ENCODE results near the gene UBE2L5.
"Not testable (repeated sequence)": the region's sequence is repeated elsewhere in the genome, so short reads cannot be mapped to it uniquely, and the experiment has no call there.

Gene UBE2L5

GRCh38 chr13:30438286-30438685 is 16.0 kb downstream of the UBE2L5 start:
- DNase-seq (ENCODE audit: low read depth in 3 of 3), result no peak

GRCh38 chr13:30440910-30441703 is 18.8 kb downstream of the UBE2L5 start:
- no peak for DNase-seq (ENCODE audit: low read depth in 3 of 3)

GRCh38 chr13:30442926-30443325 is 20.6 kb downstream of the UBE2L5 start:
- no peak for DNase-seq (ENCODE audit: low read depth in 3 of 3)

GRCh38 chr13:30443491-30443890 is 21.2 kb downstream of the UBE2L5 start:
- not testable (repeated sequence) for DNase-seq (ENCODE audit: low read depth in 3 of 3)

DNA sequence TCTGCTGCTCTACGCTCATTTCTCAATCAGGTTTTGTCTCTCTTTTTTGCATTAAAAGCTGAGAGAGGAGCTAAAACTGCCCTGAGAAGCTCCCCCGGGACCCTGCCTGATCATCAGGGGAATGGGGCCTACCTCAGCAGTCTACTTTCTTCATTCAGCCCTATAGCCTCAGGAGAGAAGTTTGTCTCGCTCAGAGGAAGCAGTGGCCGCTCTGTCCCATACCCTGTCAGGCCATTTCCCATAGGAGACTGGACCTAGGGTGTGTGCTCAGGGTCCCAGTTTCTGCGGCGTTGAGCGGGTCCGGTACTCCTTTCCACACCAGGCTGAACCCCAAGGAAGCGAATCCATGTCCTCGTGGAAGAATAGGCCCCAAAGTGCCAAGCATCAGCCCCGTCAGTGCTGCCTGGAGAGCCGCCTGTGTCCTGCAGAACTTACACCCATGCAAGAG is 21.7 kb downstream of the UBE2L5 start:
- no peak for DNase-seq (ENCODE audit: low read depth in 3 of 3)

DNA sequence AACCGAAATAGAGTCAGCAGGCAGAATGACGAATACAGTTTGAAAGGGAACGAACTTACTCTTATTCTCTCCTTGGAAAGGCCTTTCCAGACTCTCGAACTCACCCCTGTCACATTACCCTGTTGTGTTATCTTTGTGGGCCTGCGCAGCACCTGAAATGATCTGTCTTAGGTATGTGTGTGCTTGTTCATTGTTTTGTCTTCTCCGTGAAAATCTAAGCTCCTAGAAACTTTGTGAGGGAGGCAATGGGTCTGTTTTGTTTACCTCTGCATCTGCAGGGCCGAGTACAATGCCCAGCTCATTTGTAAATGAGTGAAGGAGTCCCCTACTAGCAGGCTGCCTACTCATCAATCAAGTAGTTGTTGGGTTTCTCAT is 23.8 kb downstream of the UBE2L5 start:
- DNase-seq (ENCODE audit: low read depth in 3 of 3), result no peak

DNA sequence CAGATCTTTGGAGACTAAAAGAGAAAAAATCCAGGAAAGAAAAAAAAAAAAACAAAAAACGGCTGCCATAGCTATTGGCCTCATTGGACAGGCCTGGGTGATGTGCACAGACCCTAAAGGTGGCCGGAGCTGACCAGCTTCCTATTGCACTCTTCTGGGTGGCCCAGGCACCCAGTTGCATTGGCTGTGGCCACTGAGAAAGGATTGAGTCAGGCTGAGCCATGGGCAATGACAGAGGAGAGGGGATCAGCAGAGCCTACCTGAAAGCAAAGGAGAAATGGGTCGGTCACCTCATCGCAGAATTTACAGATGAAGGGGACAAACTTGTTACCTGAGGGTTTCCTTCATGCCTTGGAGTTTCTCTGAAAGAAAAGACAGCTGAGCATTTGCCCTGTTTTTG is 26.1 kb downstream of the UBE2L5 start:
- DNase-seq (ENCODE audit: low read depth in 3 of 3), result no peak

- DNase-seq (ENCODE audit: low read depth in 3 of 3), result no peak
Measured at GRCh38 chr13:30450066-30450465, 27.8 kb downstream of the UBE2L5 start.

DNA sequence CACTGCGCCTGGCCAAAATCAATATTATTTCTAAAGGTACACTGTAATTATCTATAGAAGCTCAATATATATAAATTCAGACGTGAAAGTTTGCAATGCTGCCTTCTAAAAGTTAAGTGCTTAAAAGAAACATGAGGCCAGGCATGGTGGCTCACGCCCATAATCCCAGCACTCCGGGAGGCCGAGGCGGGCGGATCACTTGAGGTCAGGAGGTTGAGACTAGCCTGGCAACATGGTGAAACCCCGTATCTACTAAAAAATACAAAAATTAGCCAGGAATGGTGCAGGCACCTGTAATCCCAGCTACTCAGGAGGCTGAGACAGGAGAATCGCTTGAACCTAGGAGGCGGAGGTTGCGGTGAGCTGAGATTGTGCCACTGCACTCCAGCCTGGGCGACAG is 29.2 kb downstream of the UBE2L5 start:
- not testable (repeated sequence) for DNase-seq (ENCODE audit: low read depth in 3 of 3)

DNA sequence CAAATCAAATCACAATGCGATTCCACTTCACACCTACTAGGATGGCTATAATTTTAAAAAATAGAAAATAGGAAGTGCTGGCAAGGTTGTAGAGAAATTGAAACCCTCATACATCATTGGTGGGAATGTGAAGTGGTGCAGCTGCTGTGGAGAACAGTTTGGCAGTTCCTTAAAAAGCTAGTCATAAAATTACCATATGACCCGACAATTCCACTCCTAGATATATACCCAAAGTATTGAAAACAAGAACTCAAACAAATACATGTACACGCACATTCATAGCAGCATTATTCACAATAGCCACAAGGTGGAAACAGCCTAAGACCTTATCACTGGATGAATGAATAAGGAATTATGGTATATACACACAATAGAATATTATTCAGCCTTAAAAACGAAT is 31.4 kb downstream of the UBE2L5 start:
- DNase-seq (ENCODE audit: low read depth in 3 of 3), result no peak

GRCh38 chr13:30454991-30455390 is 32.7 kb downstream of the UBE2L5 start:
- DNase-seq (ENCODE audit: low read depth in 3 of 3), result no peak

- DNase-seq (ENCODE audit: low read depth in 3 of 3), result no peak
Measured at GRCh38 chr13:30456290-30456689, 34.0 kb downstream of the UBE2L5 start.

GRCh38 chr13:30457306-30457891 is 35.1 kb downstream of the UBE2L5 start:
- DNase-seq (ENCODE audit: low read depth in 3 of 3), result no peak

DNA sequence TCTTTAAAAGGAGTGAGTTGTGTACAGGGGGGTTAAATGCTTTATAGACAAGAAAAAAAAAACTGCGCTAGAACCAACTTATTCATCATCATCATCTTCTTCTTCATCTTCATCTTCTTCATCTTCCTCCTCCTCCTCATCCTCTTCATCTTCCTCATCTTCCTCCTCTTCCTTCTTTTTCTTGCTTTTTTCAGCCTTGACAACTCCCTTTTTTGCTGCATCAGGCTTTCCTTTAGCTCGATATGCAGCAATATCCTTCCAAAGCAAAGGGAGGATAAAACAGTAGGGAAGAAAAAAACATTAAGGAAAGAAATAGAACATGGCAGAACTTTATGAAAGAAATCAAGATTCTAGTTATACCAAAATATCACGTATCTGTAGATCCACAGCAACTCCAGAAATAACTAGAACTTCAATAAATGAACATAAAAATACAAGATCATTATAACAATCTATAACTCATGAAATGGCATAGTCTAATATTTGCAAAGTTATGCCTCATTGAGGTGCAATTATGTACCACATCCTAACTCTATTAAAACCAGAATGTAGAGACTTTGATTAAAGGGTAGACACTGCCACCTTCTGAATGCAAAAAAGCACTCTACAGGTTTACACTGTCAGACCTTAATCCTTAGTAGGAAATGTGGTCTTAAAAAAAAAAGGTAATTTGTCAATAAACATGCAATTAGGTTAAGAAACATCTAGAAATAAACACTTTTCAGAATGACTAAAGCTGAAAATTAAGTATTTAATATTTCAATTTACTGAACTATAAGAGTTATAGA is 39.2 kb downstream of the UBE2L5 start:
- not testable (repeated sequence) for DNase-seq (ENCODE audit: low read depth in 3 of 3)

DNA sequence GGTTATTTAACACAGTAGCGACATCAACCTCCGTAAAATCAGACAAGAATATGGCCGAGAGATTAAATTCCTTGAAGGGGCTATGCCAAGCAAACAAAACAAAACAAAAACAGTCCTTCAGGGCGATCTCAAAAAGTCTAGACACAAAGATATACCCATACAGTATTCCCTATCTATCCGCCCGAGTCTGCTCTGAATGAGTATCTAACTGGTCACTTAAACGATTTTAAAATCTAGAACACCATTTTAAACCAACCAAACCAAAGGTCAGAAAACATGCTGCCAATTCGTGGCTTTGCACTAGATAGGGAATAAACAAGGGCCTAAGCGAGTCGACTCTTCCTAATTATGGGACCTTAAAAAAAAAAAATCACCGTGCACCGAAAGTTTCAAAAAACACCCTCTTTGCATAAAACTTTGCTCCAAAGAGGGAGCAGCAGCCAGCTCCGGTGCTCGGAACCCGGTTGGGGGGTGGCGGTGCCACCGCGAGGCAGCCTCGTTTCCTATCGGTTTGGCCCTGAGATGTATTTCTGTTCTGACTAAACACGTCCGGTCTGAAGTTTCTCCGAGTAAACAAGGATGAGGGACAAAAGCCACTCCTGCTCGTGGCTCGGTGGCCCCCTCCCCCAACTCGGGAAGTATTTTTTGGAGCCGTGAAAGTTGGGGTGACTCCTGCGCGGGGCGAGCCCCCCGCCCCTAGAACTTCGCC is 41.6 kb downstream of the UBE2L5 start:
- DNase-seq (ENCODE audit: low read depth in 3 of 3), result peak; percentile 46 to 57 (median 49)

DNA sequence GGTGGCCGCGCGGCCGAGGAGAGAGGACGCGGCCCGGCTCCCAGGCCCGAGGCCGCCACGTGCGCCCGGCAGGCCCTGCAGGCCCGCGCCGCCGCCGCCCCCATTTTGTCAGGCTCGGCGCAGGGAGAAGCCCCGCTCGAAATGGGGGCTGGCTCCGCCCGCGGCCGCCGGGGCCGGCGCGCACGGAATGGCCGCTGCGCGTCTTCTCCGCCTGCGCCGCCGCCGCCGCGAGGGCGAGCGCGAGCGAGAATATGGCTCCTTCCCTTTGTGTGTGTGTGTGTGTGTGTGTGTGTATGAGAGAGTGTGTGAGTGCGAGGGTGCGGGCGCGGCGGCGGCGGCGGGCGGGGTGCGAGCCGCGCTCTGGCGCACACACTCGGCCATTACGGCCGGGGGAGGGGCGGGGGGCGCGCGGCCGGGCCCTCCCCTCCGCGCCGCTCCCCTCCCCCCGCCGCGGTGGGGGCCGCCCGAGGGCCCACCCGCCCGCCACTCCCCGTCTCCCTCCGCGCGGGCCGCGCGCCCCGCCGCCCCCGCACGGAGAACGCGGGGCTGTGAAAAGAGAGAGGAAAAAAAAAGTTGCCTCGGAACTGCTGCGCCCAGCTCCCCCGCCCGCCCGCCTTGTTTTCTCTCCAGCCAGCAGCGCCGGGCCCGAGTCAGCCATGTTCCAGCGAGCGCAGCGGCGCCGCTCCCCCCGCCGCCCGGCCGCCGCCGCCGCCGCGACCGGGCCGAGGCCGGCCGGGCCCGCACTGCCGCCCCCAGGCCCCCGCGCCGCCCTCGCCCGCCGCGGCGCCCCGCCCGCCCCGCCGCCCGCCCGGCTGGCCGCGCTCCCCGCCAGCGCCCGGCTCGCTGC is 42.4 kb downstream of the UBE2L5 start:
- peak; percentile 70 to 75 (median 71) for DNase-seq (ENCODE audit: low read depth in 3 of 3)

DNA sequence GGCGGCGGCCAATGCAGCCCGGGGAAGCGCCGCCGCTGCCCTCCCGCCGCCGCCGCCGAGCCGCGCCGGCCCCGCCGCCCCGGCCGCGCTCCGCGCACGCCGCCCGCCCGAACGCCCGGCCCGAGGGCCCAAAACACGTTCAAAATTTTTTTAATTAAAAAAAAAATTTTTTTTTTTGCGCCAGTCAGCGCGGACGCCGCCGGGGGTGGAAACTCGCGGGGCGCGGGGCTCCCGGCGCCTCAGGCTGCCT is 43.0 kb downstream of the UBE2L5 start:
- DNase-seq (ENCODE audit: low read depth in 3 of 3), result no peak

GRCh38 chr13:30465593-30466357 is 43.5 kb downstream of the UBE2L5 start, which contains the start of gene HMGB1:
Gene HMGB1, minus strand, starts transcription at chr13:30465936. Its CDS starts 2,256 bp downstream, at chr13:30463680.
- DNase-seq (ENCODE audit: low read depth in 3 of 3), result peak; percentile 80 to 95 (median 91)

GRCh38 chr13:30466358-30466714 is 44.0 kb downstream of the UBE2L5 start:
- no peak for DNase-seq (ENCODE audit: low read depth in 3 of 3)

- DNase-seq (ENCODE audit: low read depth in 3 of 3), result no peak
Measured at GRCh38 chr13:30466841-30467252, 44.6 kb downstream of the UBE2L5 start.

GRCh38 chr13:30473675-30474074 is 51.4 kb downstream of the UBE2L5 start:
- no peak for DNase-seq (ENCODE audit: low read depth in 3 of 3)
